Esophagus mucosa (tissue), 1 donor: ENCODE measurements around the gene AHDC1. TPM values are rescaled to one million over a fixed set of nuclear protein-coding genes. Genes with fewer than 3 reads are reported as not detected.
"Not testable (repeated sequence)": the region's sequence is repeated elsewhere in the genome, so short reads cannot be mapped to it uniquely, and the experiment has no call there.

Experiments used
- ATAC-seq: fragments of 200-7000 bp; cut with Tn5 transposase; one replicate; pipeline ENCODE4 v1.9.1; 2020
- total RNA-seq: library from RNA; stranded (reverse); gene quantifications from one replicate; pipeline ENCODE4 v1.2.4, GENCODE V29; 2023
- donor health status: DM: yes; HTN: yes; CAD: no.

The AHDC1 gene
- total RNA-seq, 1 donor from 2014 or later: 51.7 TPM

GRCh38 chr1:27633640-27634176, 29.8 kb upstream of the AHDC1 start:
- no peak for ATAC-seq

- no peak for ATAC-seq
These were observed 29.3 kb upstream of the AHDC1 start for GRCh38 chr1:27633298-27633610.

DNA sequence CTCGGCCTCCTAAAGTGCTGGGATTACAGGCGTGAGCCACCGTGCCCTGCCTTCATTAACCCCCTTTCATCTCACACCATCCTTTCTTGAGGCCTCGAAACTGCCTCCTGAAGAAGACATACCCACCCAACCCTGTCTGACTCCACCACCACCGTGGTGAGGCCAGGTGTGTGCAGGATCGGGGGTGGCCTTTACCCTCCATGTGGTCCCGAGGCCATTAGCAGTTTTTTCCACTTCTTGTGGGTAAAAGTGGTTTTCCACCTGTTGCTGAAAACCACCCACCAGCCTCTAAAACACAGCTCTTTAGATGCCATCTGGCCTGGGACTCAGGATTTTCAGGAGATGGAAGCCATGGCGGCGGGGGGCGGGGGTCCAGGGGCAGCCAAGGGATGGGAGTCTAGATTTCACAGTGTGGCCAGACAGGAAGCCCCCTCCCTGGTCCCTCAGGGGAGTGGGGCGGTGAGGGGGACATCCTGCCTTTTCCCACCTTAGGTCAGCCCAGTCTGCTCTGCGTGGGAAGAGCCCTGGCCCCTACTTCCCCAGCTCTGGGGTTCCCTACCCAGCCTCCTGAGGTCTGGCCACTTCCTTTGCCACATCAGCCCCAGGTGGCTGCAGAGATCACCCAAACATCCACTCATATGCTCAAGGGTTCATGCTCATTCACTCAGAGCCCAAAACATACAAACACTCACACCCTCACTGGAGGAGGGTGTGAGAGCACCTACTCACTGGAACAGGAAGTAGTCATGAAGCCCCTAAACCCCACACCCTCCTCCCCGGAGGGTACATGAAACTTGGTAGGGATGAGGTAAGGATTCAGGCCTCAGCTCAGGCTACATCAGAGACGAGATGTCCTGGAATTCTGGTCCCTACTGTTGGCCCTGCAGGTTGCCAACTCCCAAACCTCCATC, 28.7 kb upstream of the AHDC1 start:
- peak; percentile 18 for ATAC-seq

DNA sequence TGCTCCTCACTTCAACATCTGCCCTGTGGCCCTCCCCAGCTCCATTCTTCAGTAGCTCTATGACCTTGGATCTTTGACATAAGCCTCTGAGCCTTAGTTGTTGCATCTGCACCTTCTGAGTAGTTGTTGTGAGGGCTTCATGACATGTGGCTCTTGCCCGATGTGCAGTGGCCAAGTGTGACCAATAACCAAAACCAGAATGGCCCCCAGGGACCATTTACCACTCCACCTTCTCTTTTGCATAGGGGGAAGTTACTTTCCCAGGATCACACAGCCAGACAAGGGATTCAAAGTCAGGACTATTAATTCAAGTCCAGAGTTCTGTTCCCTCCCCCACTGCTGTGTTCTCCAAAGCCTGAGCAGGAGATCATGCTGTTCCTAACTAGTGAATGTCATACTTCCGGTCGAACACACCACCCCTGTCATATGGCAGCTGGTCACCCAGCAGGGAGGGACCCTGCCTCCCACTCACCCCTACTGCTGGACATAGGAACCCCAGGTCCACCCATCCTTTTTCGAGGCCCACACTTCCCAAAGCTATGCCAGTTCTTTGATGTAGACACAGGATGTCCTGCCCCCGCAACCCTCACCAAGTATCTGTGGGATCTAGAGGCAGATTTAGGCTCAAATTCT, 27.0 kb upstream of the AHDC1 start:
- peak; percentile 40 for ATAC-seq

- ATAC-seq: no peak
These were observed 24.8 kb upstream of the AHDC1 start for GRCh38 chr1:27628712-27629111.

- ATAC-seq: not testable (repeated sequence)
These were observed 23.8 kb upstream of the AHDC1 start for GRCh38 chr1:27627733-27628132.

DNA sequence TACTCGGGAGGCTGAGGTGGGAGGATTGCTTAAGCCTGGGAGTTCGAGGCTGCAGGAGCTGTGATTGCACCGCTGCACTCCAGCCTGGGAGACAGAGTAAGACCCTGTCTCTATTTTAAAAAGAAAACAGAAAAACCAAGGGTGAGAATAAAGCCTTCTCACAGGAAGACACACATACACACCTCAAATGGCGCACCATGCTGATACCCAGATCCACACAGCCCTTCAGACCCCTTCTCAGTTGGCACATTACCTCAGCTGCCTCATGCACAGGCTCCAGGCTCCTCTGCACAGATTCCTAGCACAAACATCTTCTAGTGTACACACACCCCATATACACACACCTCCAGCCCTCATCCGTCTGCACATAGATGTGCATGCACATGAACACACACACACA, 23.1 kb upstream of the AHDC1 start:
- ATAC-seq: no peak

- peak; percentile 5 for ATAC-seq
These were observed 22.3 kb upstream of the AHDC1 start for GRCh38 chr1:27626031-27626935.

DNA sequence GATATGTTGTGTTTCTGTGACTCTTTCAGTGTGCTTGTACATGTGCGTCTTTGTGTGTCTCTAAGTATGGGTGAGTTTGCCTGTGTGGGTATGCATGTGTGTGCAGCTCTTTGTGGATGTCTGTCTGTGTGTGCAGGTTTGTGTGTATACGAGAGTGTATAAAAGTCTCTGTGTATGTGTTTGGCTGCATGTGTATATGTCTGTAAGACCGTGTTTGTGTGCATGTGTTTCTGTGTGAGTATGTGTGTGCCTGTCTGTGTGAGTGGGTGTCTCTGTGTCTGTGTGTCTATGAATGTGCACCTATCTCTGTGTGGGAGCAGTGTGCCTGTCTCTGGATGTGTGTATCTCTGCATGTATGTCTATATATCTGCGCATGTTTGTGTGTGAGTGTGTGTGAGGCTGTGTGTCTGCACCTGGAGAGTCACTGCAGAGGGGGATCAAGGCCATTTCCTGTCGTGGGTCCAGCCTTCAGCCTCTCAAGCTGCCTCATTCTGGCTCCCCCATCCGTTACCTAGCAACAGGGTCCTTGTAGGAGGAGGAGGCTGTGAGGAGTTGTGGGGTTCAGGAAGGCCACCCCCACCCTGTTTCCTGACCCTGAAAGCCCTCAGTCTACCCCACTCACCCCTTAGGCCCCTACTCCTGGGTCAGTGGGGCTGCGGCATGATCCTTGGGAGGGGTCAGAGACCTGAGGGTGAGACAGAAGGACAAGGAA, 20.7 kb upstream of the AHDC1 start:
- peak; percentile 11 for ATAC-seq

- no peak for ATAC-seq
These were observed 19.6 kb upstream of the AHDC1 start for GRCh38 chr1:27623327-27624212.

- ATAC-seq: no peak
These were observed 18.9 kb upstream of the AHDC1 start for GRCh38 chr1:27622828-27623227.

GRCh38 chr1:27621051-27621920, 17.3 kb upstream of the AHDC1 start:
- ATAC-seq: no peak

- not testable (repeated sequence) for ATAC-seq
These were observed 16.0 kb upstream of the AHDC1 start for GRCh38 chr1:27619782-27620438.

DNA sequence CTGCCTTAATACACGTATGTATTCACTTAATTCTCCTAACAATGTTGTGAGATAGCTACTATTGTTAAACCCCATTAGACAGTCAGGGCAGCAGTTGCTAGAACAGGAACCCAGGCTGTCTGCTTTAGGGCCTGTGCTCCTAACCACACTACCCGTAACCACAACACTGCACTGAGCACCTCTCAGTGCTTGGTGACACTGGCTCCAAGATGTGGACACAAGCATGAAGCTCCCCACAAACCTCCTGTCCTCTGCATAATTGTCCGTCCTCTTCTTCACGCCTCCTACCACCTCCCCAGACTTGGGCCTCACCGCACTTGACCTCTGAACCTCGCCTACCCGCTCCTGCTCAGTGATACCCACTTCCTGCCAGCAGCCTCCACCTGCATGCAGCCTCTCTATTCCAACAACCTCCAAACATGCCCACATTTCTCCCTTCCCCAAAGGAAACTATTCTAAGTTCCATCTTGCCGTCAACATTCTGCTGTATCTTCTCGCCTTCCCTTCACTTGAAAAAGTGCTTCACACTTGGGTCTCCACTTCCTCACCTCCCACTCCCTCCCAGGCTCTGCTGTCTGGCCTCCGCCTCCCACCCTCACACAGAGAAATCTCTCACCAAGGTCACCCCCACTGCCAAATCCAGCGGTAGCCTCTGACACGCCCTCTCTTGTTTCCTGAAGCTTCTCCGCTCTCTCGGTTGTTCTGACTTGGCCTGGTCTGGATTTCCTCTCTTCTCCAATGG, 14.6 kb upstream of the AHDC1 start:
- no peak for ATAC-seq

GRCh38 chr1:27617420-27617819, 13.5 kb upstream of the AHDC1 start:
- no peak for ATAC-seq

DNA sequence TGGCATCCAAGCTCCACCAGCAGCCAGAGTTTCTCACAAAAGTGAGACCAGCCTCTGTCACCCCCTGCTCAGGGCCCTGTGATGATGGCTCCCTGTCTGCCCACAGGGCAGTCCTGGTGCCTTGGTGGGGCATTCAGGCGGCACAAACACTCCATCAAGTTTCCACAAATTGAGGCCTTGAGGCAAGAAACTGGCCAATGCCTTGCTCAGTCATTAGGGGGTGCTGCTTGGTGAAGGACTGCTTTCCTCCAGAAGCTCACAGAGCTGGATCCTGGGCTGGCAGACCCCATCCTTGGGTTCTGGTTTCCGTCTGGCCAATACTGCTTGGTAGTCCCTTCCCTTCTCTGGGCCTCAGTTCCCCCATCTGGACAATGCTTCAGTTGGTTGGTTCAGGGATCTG, 12.5 kb upstream of the AHDC1 start:
- ATAC-seq: no peak

GRCh38 chr1:27615346-27616192, 11.6 kb upstream of the AHDC1 start:
- ATAC-seq: no peak
